Astrocyte (in vitro differentiated cells and primary cell): ENCODE results near the gene EMID1. TPM values are rescaled to one million over a fixed set of nuclear protein-coding genes. Genes with fewer than 3 reads are reported as not detected.

Experiments used
- DNase-seq: peaks from one replicate; pipeline ENCODE4 v3.0.0-alpha.2; 2010; ENCODE audit warnings: low read depth
- FAIRE-seq: peaks from 2 replicates; lab custom pipeline; 2011; peaks lifted over from hg19 to GRCh38; lab: Jason Lieb, UNC
- H2AFZ ChIP-seq: 2 replicates; pipeline ENCODE4 v1.6.0; 2012; ENCODE audit warnings: low read depth, low read length, inconsistent platforms
- H3K27ac ChIP-seq: 2 replicates; pipeline ENCODE4 v1.5.1; 2011; ENCODE audit warnings: low read depth, low read length, inconsistent platforms
- H3K27me3 ChIP-seq: 2 replicates; pipeline ENCODE4 v1.6.0; 2011; ENCODE audit warnings: low read length, inconsistent platforms; ENCODE audit not compliant: insufficient read depth
- H3K36me3 ChIP-seq: 2 replicates; pipeline ENCODE4 v1.5.1; 2011; ENCODE audit warnings: low read length, inconsistent platforms; ENCODE audit not compliant: insufficient read depth
- H3K4me1 ChIP-seq: 2 replicates; pipeline ENCODE4 v1.5.1; 2011; ENCODE audit warnings: low read length, inconsistent platforms; ENCODE audit not compliant: insufficient read depth
- H3K4me2 ChIP-seq: 2 replicates; pipeline ENCODE4 v1.6.0; 2012; ENCODE audit warnings: low read length, inconsistent platforms
- H3K4me3 ChIP-seq: 2 replicates; pipeline ENCODE4 v1.5.1; 2011; ENCODE audit warnings: low read depth, mild to moderate bottlenecking, low read length, inconsistent platforms; ENCODE audit not compliant: insufficient read depth
- H3K79me2 ChIP-seq: 2 replicates; pipeline ENCODE4 v1.6.0; 2012; ENCODE audit warnings: mild to moderate bottlenecking, low read length, inconsistent platforms; ENCODE audit not compliant: insufficient read depth
- H3K9ac ChIP-seq: 2 replicates; pipeline ENCODE4 v1.6.0; 2012; ENCODE audit warnings: mild to moderate bottlenecking, low read length, inconsistent platforms
- H3K9me3 ChIP-seq: 2 replicates; pipeline ENCODE4 v1.5.1; 2012; ENCODE audit warnings: low read depth, mild to moderate bottlenecking, low read length, inconsistent platforms; ENCODE audit not compliant: insufficient read depth
- H4K20me1 ChIP-seq: 2 replicates; pipeline ENCODE4 v1.6.0; 2012; ENCODE audit warnings: low read length, inconsistent platforms; ENCODE audit not compliant: insufficient read depth
- H3K27ac Mint-ChIP-seq: one replicate; pipeline ENCODE4 v1.8.0; 2021; ENCODE audit warnings: mild to moderate bottlenecking, mixed read lengths; ENCODE audit not compliant: unreplicated experiment
- H3K27me3 Mint-ChIP-seq: one replicate; pipeline ENCODE4 v1.8.0; 2021; ENCODE audit warnings: low read depth, mixed read lengths; ENCODE audit not compliant: unreplicated experiment
- H3K36me3 Mint-ChIP-seq: one replicate; pipeline ENCODE4 v1.8.0; 2021; ENCODE audit warnings: low read depth, mixed read lengths; ENCODE audit not compliant: unreplicated experiment
- H3K4me1 Mint-ChIP-seq: one replicate; pipeline ENCODE4 v1.8.0; 2021; ENCODE audit warnings: low read depth, mixed read lengths; ENCODE audit not compliant: unreplicated experiment
- H3K4me3 Mint-ChIP-seq: one replicate; pipeline ENCODE4 v1.8.0; 2021; ENCODE audit warnings: mild to moderate bottlenecking, moderate library complexity, mixed read lengths; ENCODE audit not compliant: unreplicated experiment
- H3K9me3 Mint-ChIP-seq: one replicate; pipeline ENCODE4 v1.8.0; 2021; ENCODE audit warnings: mild to moderate bottlenecking, mixed read lengths; ENCODE audit not compliant: unreplicated experiment
- CTCF ChIP-seq: IDR thresholded peaks from 2 replicates; pipeline ENCODE4 v1.5.1; 2011; ENCODE audit warnings: low read depth, mild to moderate bottlenecking, inconsistent platforms, low read length, moderate library complexity; ENCODE audit not compliant: insufficient read depth
- EZH2 ChIP-seq: IDR thresholded peaks from 2 replicates; pipeline ENCODE4 v1.6.1; 2012; ENCODE audit warnings: mild to moderate bottlenecking, low read length, inconsistent platforms; ENCODE audit not compliant: insufficient read depth
- total RNA-seq: library from RNA; stranded (reverse); gene quantifications from 2 replicates; pipeline ENCODE4 v1.2.1, GENCODE V29; 2021

Gene EMID1
- total RNA-seq, 1 donor from 2014 or later = 0.34 TPM

DNA sequence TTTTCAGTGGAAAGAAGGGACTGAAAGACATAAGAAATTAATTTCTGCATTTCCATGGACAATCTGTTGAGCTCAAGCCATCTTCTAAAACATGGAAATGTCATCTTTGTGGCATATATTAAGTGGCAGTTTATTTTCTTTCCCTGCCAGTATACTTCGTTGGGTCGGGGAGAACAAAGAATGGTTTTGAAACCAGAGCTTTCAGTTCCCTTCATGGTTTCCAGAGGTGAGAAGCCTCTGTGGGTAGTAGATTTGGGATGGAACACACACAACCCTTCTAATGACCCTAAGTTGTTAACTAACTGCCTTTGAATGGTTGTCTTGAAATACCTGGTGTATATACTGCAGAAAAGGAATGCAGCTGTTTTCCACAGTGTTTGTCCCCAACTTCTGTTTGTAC, 83.1 kb downstream of the EMID1 start:
- Mint-ChIP-seq H3K4me1 (no peaks in the 10 kb centered on the region), H3K27ac (no peak overlapping the region), H3K27me3 (no peaks in the 10 kb centered on the region), H3K4me3 (no peak overlapping the region), H3K9me3 (no peaks in the 10 kb centered on the region), H3K36me3 (peaks cover 18% of the 10 kb centered on the region)
- H2AFZ ChIP-seq = no peak overlapping the region
- no peak for FAIRE-seq
- H4K20me1 ChIP-seq = peaks cover 94% of the 10 kb centered on the region
- H3K4me3 ChIP-seq = no peak overlapping the region
- H3K9me3 ChIP-seq = no peaks in the 10 kb centered on the region
- no peaks in the 10 kb centered on the region for H3K4me1 ChIP-seq
- H3K79me2 ChIP-seq = peaks cover 94% of the 10 kb centered on the region
- DNase-seq = no peak
- H3K27me3 ChIP-seq = no peaks in the 10 kb centered on the region
- H3K36me3 ChIP-seq = peaks cover 78% of the 10 kb centered on the region
- H3K4me2 ChIP-seq = no peak overlapping the region
- no peak overlapping the region for H3K27ac ChIP-seq
- no peak for TF ChIP-seq EZH2
- no peak overlapping the region for H3K9ac ChIP-seq

- no peaks in the 10 kb centered on the region for H3K27me3 Mint-ChIP-seq
These were observed 84.4 kb downstream of the EMID1 start for GRCh38 chr22:29290061-29290460.

GRCh38 chr22:29291215-29291614, 85.5 kb downstream of the EMID1 start:
- DNase-seq = no peak
- Histone ChIP-seq H3K27me3 (no peaks in the 10 kb centered on the region), H2AFZ (no peak overlapping the region), H4K20me1 (peaks cover 93% of the 10 kb centered on the region), H3K79me2 (peaks cover 79% of the 10 kb centered on the region), H3K27ac (no peak overlapping the region), H3K4me2 (no peak overlapping the region), H3K4me3 (no peak overlapping the region), H3K9ac (no peak overlapping the region), H3K4me1 (no peaks in the 10 kb centered on the region), H3K36me3 (peaks cover 80% of the 10 kb centered on the region), H3K9me3 (no peaks in the 10 kb centered on the region)
- Mint-ChIP-seq H3K4me1 (no peaks in the 10 kb centered on the region), H3K9me3 (no peaks in the 10 kb centered on the region), H3K27ac (no peak overlapping the region), H3K4me3 (no peak overlapping the region), H3K36me3 (peaks cover 13% of the 10 kb centered on the region), H3K27me3 (no peaks in the 10 kb centered on the region)
- FAIRE-seq = no peak
- no peak for TF ChIP-seq CTCF
- no peak for TF ChIP-seq EZH2

More at GRCh38 chr22:29290061-29290460, 84.4 kb downstream of the EMID1 start:
- H3K27ac ChIP-seq = no peak overlapping the region
- TF ChIP-seq EZH2 = no peak
- Mint-ChIP-seq H3K36me3 (peaks cover 12% of the 10 kb centered on the region), H3K4me1 (no peaks in the 10 kb centered on the region), H3K27ac (no peak overlapping the region), H3K9me3 (no peaks in the 10 kb centered on the region), H3K4me3 (no peak overlapping the region)
- H3K79me2 ChIP-seq = peaks cover 86% of the 10 kb centered on the region
- FAIRE-seq = no peak
- H3K9ac ChIP-seq = no peak overlapping the region
- no peak for DNase-seq
- H3K36me3 ChIP-seq = peaks cover 76% of the 10 kb centered on the region
- no peaks in the 10 kb centered on the region for H3K27me3 ChIP-seq
- no peaks in the 10 kb centered on the region for H3K9me3 ChIP-seq
- H3K4me3 ChIP-seq = no peak overlapping the region
- H3K4me2 ChIP-seq = no peak overlapping the region
- no peaks in the 10 kb centered on the region for H3K4me1 ChIP-seq
- H4K20me1 ChIP-seq = peaks cover 93% of the 10 kb centered on the region
- H2AFZ ChIP-seq = no peak overlapping the region
